Measurements from ENCODE around the gene CCDC192.
"Not testable (repeated sequence)": the region's sequence is repeated elsewhere in the genome, so short reads cannot be mapped to it uniquely, and the experiment has no call there.

CCDC192 gene

DNA sequence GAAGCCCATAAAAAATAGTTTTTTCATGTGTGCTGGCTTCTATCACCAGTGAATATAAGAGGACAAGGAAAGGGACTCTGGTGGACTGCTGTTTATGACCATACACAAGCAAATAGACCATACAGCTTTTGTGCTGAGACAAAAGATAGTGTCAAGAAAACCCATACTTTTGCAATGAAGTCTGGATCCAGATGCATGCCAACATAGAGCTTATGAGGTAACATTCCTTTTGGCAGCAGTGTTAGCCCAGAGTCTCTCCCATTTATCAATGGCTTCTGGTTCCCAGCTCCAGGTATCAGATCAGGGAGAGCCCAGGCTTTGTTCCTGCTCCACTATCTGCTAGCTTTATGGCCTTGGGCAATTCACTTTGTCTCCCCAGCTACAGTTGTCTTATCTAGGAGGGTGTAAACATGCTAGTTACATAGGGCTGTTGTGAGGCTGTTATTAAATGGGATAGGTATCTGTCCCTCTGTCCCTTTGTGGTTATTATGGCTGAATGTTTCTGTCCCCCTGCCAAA, 55.6 kb downstream of the CCDC192 start:
- DNase-seq (ENCODE audit: extremely low read depth in 1 of 2, low read depth in 1 of 2) = no peak

- DNase-seq (ENCODE audit: extremely low read depth in 1 of 2, low read depth in 1 of 2) = no peak
These were observed 58.7 kb downstream of the CCDC192 start for GRCh38 chr5:127761869-127762268.

- no peak for DNase-seq (ENCODE audit: extremely low read depth in 1 of 2, low read depth in 1 of 2)
These were observed 59.2 kb downstream of the CCDC192 start for GRCh38 chr5:127762412-127762811.

DNA sequence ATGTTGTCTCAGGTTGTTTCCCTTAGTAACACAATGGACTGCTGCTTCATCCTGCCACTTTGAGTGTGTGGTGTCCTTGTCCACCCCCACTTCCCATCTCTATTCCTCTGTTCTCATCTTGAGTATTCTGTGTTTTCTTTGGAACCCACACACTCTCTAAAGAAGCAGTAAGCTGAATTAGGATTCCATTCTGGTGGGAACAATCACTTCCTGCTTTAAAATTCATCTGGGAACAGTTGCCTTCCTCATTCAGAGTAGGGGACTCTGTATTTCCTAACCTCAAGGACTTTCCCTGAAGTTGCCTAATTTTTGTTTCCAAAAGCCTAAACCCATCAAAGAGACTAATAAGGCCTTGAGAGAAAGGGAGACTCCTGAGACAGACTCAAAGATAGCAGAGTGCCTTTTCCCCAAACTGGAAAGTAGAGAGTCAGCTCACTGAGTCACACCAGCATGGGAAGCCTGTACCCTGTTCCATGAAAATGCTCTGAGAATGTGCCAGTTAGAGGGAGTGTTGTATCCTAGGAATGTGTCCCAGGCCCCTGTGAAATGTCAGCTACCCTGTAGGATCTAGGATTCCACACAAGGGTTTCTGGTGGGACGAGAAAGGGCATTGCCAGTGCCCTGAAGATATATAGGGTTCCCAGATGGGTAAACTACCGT, 63.6 kb downstream of the CCDC192 start:
- no peak for DNase-seq (ENCODE audit: extremely low read depth in 1 of 2, low read depth in 1 of 2)

DNA sequence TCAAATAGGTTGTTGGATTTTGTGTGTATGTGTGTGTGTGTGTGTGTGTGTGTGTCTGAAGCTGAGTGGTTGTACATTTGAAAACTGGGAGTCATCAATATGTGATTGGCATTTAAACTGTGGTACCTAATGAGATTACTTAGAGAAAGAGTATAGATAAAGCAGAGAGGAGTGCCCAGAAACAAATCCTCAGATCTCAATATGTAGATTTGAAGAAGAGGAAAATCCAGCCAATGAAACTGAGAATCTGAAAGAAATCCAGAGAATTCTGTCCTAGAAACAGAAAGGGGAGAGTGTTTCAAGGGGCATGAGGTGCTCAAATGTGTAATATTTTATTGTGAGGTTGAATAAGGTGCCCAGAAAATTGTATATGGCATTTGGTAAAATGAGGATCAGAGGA, 66.2 kb downstream of the CCDC192 start:
- DNase-seq (ENCODE audit: extremely low read depth in 1 of 2, low read depth in 1 of 2) = no peak

GRCh38 chr5:127770272-127770671, 67.1 kb downstream of the CCDC192 start:
- DNase-seq (ENCODE audit: extremely low read depth in 1 of 2, low read depth in 1 of 2) = no peak

- no peak for DNase-seq (ENCODE audit: extremely low read depth in 1 of 2, low read depth in 1 of 2)
These were observed 69.3 kb downstream of the CCDC192 start for GRCh38 chr5:127772531-127772930.

- DNase-seq (ENCODE audit: extremely low read depth in 1 of 2, low read depth in 1 of 2) = no peak
These were observed 71.0 kb downstream of the CCDC192 start for GRCh38 chr5:127774221-127774620.

- no peak for DNase-seq (ENCODE audit: extremely low read depth in 1 of 2, low read depth in 1 of 2)
These were observed 73.3 kb downstream of the CCDC192 start for GRCh38 chr5:127776477-127776876.

- DNase-seq (ENCODE audit: extremely low read depth in 1 of 2, low read depth in 1 of 2) = no peak
These were observed 74.8 kb downstream of the CCDC192 start for GRCh38 chr5:127777957-127778356.

GRCh38 chr5:127782450-127782849, 79.3 kb downstream of the CCDC192 start:
- not testable (repeated sequence) for DNase-seq (ENCODE audit: extremely low read depth in 1 of 2, low read depth in 1 of 2)

DNA sequence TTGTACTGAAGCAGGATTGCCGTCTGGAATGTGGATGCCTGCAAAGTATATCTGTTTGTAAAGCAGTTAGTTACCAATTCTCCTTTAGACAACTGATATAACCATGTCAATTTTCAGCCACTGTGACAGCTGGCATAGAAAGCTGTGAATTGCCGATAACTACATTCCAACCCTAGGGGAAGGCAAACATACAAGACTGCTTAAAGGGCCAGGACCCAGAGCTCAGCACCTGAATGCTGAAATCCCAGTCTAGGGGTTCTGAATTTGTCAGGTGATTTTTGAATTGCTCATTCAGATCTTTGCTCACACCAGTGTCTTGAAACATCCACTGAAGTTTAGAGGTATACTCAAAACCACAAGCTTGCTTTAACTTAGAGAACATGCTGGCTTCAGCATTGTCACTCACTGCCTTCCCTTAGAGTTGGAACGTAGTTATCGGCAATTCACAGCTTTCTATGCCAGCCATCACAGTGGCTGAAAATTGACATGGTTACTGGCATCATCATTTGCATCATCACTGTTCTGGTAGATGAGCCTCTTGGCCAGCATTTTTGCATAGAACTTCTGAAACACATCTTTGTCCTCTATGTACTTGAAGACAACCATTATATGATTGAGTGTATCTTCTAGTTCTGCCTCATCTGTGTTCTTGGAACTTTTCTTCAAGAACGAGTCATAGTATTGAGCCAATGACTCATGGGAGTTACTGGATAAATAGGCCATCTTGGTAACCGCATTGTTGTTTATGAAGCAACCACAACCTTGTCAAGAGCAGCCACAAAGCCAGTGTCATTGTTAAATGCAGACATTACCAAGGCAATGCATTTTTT, 82.1 kb downstream of the CCDC192 start:
- peak in 1 of 2 donors; percentile 13 for DNase-seq (ENCODE audit: extremely low read depth in 1 of 2, low read depth in 1 of 2)

- DNase-seq (ENCODE audit: extremely low read depth in 1 of 2, low read depth in 1 of 2) = no peak
These were observed 88.2 kb downstream of the CCDC192 start for GRCh38 chr5:127791439-127791838.

DNA sequence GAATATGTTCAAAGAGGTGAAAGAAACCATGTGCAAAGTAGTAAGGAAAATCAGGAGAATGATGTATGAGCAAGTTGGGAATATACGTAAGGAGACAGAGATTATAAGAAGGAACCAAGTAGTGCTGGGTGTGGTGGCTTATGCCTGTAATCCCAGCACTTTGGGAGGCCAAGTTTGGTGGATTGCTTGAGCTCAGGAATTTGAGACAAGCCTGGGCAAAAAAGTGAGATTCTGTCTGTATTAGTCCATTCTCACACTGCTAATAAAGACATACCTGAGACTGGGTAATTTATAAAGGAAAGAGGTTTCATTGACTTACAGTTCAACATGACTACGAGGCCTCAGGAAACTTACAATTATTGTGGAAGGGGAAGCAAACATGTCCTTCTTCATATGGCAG, 88.7 kb downstream of the CCDC192 start:
- not testable (repeated sequence) for DNase-seq (ENCODE audit: extremely low read depth in 1 of 2, low read depth in 1 of 2)

GRCh38 chr5:127793052-127793451, 89.9 kb downstream of the CCDC192 start:
- no peak for DNase-seq (ENCODE audit: extremely low read depth in 1 of 2, low read depth in 1 of 2)

DNA sequence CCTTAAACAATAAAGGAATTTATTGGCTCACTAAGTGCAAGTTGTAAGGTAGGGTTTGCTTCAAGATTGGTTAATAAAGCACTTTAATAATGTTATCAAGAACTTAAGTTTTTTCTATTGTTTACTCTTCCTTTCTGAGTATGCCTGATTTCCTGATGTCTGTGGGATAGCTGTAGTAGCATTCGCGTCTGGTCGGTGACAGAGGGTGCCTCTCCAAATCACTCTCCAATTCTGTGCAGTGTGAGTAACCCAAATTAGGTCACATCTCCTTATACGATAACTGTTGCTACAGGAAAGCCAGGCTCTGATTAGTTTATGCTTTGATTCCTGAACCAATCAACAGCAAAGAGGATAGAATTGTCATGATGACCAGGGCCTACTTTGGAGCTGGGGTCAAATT, 90.7 kb downstream of the CCDC192 start:
- no peak for DNase-seq (ENCODE audit: extremely low read depth in 1 of 2, low read depth in 1 of 2)

DNA sequence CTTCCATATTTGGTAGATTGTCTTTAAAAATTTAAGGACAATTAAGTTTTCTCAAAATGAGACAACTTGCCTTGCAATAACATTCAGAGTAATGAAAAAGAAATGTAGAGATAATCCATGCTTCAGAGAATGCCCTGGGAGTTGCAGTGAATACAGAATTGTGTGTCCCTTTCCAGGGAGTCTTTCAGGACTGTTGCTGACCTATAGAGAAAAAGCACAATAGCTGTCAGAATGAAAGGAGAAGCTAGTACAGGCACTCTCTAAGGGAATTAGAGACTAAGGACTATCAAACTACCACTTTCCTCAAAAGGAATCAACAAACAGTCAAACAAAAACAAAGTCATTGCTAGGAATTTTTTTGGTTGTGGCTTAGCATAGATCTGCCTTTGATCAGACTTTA, 93.0 kb downstream of the CCDC192 start:
- DNase-seq (ENCODE audit: extremely low read depth in 1 of 2, low read depth in 1 of 2) = no peak

- DNase-seq (ENCODE audit: extremely low read depth in 1 of 2, low read depth in 1 of 2) = no peak
These were observed 96.2 kb downstream of the CCDC192 start for GRCh38 chr5:127799293-127799905.

DNA sequence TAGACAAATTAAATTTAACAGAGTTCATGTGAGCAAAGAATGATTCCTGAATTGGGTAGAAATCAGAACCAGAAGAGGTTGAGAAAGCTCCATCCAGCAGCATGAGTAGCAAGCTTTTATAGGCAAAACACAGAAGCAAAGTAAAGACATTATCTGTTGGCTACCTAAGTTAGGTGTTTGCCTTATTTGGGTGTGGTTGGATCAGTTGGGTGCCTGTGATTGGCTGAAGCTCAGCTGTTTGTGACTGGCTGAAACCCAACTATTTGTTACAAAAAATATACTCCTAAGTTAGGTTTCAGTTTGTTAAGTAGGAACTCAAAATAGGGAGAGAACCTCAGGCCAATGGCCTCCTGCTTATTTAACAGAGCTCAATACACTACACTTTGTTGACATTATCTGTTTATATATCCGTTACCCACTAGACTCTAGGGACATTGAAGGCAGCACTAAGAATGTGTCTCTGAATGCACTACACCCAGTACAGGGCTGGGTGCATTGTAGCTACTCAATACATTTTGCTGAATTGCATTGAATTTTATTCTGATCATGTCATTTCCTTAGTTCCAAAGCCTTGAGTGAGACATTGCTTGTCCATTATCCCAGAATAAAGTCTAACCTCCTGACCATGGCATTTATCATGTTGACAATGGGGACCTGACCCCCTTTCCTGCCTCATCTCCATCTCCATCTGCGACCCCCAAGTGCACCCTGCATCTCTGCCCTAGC, 98.7 kb downstream of the CCDC192 start:
- no peak for DNase-seq (ENCODE audit: extremely low read depth in 1 of 2, low read depth in 1 of 2)

GRCh38 chr5:127802477-127802865, 99.3 kb downstream of the CCDC192 start:
- no peak for DNase-seq (ENCODE audit: extremely low read depth in 1 of 2, low read depth in 1 of 2)

DNA sequence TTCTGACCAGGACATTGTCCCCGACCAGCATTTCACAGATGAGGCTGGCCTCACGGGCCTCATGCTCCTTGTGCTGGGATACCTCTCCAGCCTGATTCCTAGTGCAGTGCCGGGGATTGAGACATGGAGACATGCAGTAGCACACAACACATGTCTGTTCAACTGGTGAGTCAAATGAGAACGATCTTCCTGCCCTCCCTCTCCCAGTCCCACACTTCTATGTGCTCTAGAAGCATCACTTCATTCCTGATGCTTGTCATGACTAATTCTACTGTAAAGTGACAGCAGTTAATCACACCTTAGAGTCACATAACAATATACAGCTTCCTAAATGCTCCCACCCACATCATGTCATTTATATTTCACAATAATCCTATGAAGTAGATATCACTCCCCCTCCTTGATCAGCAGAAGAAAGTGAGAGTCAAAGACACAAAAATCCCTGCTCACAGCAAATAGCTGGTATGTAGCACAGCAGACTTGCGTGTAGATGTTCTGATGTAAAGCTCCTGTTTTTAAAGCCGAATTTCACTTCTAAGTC, 101.8 kb downstream of the CCDC192 start:
- DNase-seq (ENCODE audit: extremely low read depth in 1 of 2, low read depth in 1 of 2) = no peak

Data from stimulated activated CD8-positive, alpha-beta memory T cell treated with anti-CD3 and anti-CD28 coated beads, Interleukin-7, amount 100 ng/mL, for 48 hours (primary cell).